CD4-positive, alpha-beta T cell (primary cell): ENCODE data around the gene EMCN. TPM values are rescaled to one million over a fixed set of nuclear protein-coding genes. Genes with fewer than 3 reads are reported as not detected.
"Not testable (repeated sequence)": the region's sequence is repeated elsewhere in the genome, so short reads cannot be mapped to it uniquely, and the experiment has no call there.

Experiments used
- ATAC-seq: fragments of 200-7000 bp; cut with Tn5 transposase; one replicate; pipeline ENCODE4 v1.10.0; 2022; ENCODE audit warnings: mild to moderate bottlenecking; ENCODE audit not compliant: poor library complexity
- CTCF ChIA-PET: fragments of 350-600 bp; sonication (Branson Sonifier 250); formaldehyde crosslinking; loops from one replicate; lab custom pipeline; 2021; ENCODE audit warnings: antibody characterized with exemption, inconsistent platforms; lab: Charles Lee
- POLR2A ChIA-PET: fragments of 350-600 bp; sonication (Branson Sonifier 250); formaldehyde crosslinking; loops from one replicate; lab custom pipeline; 2021; ENCODE audit warnings: antibody characterized with exemption, inconsistent platforms; lab: Charles Lee
- DNase-seq, 14 experiments: peaks; one replicate each; pipeline ENCODE4 v3.0.0-alpha.2; 2013 to 2020; ENCODE audit warnings: mixed read lengths in 2 of 14
- H3K27ac ChIP-seq, 2 donors: one replicate each; pipeline versions ENCODE4 v1.5.1 to v1.7.0; 2013; ENCODE audit warnings: low read length in 2 of 2, low read depth in 1 of 2, mild to moderate bottlenecking in 1 of 2
- H3K27me3 ChIP-seq, 2 experiments: 1 replicate in 1 of 2; 2 replicates in 1 of 2; pipeline versions ENCODE4 v1.6.1 to v1.7.0; 2013; ENCODE audit warnings: low read length in 2 of 2, control low read depth in 1 of 2, mild to moderate bottlenecking in 1 of 2, moderate library complexity in 1 of 2; ENCODE audit not compliant: insufficient read depth in 2 of 2, control insufficient read depth in 1 of 2
- H3K36me3 ChIP-seq: one replicate; pipeline ENCODE4 v1.6.1; 2013; ENCODE audit warnings: low read length, control low read depth; ENCODE audit not compliant: insufficient read depth
- H3K4me1 ChIP-seq: one replicate; pipeline ENCODE4 v1.6.1; 2013; ENCODE audit warnings: low read length, control low read depth; ENCODE audit not compliant: insufficient read depth
- H3K4me3 ChIP-seq: one replicate; pipeline ENCODE4 v1.5.1; 2013; ENCODE audit warnings: mild to moderate bottlenecking, low read length, moderate library complexity
- H3K9me3 ChIP-seq, 2 experiments: 1 replicate in 1 of 2; 2 replicates in 1 of 2; pipeline versions ENCODE4 v1.6.1 to v1.7.0; 2013; ENCODE audit warnings: low read length in 2 of 2, mild to moderate bottlenecking in 2 of 2, control low read depth in 1 of 2, moderate library complexity in 1 of 2; ENCODE audit not compliant: control insufficient read depth in 1 of 2, insufficient read depth in 1 of 2
- H3K27ac Mint-ChIP-seq: one replicate; pipeline ENCODE4 v1.8.0; 2020; ENCODE audit warnings: mixed read lengths
- H3K27me3 Mint-ChIP-seq: one replicate; pipeline ENCODE4 v1.8.0; 2021; ENCODE audit warnings: mixed read lengths
- H3K36me3 Mint-ChIP-seq: one replicate; pipeline ENCODE4 v1.8.0; 2021; ENCODE audit warnings: low read depth, mixed read lengths
- H3K4me1 Mint-ChIP-seq: one replicate; pipeline ENCODE4 v1.8.0; 2021; ENCODE audit warnings: low read depth, mixed read lengths
- H3K4me3 Mint-ChIP-seq: one replicate; pipeline ENCODE4 v1.8.0; 2020; ENCODE audit warnings: mild to moderate bottlenecking, mixed read lengths
- H3K9me3 Mint-ChIP-seq: one replicate; pipeline ENCODE4 v1.8.0; 2020; ENCODE audit warnings: mixed read lengths
- intact Hi-C, 2 experiments: fragments of 100-400 bp; cut with DNase I in 1 of 2; cut with micrococcal nuclease in 1 of 2; formaldehyde crosslinking; loops; one replicate each; pipeline versions ENCODE4 v1.15.1 to v1.9.0; 2023 to 2025; cut with DNase I, micrococcal nuclease
- total RNA-seq, 174 experiments: library from RNA in 2 of 174; stranded (reverse) in 2 of 174; gene quantifications; one replicate each; pipeline ENCODE4 v1.2.3 and lab custom pipeline; 2021 to 2026
- TF ChIP-seq, protein P1 (sequence below): fragments of 200-600 bp; IDR thresholded peaks from one replicate; pipeline ENCODE4 v1.8.0; 2022; ENCODE audit warnings: antibody characterized with exemption, mild to moderate bottlenecking

The EMCN gene
- total RNA-seq, 2 experiments from 2014 or later, result not detected

DNA sequence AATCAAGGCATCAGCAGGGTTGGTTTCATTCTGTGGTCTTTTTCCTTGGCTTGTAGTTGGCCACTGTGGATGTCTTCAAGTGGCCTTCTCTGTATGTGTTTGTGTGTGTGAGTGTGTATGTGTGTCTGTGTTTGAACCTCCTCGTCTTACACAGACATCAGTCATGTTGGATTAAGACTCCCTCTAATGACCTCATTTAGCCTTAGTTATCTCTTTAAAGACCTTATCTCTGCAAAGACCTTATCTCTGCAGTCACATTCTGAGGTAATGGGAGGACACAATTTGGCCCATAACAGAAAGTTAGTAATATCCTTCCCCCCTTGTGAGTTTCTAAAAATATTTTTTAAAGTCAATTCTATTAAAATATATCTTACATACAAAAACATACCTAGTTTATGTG, 126.7 kb downstream of the EMCN start:
- TF ChIP-seq, protein P1, sequence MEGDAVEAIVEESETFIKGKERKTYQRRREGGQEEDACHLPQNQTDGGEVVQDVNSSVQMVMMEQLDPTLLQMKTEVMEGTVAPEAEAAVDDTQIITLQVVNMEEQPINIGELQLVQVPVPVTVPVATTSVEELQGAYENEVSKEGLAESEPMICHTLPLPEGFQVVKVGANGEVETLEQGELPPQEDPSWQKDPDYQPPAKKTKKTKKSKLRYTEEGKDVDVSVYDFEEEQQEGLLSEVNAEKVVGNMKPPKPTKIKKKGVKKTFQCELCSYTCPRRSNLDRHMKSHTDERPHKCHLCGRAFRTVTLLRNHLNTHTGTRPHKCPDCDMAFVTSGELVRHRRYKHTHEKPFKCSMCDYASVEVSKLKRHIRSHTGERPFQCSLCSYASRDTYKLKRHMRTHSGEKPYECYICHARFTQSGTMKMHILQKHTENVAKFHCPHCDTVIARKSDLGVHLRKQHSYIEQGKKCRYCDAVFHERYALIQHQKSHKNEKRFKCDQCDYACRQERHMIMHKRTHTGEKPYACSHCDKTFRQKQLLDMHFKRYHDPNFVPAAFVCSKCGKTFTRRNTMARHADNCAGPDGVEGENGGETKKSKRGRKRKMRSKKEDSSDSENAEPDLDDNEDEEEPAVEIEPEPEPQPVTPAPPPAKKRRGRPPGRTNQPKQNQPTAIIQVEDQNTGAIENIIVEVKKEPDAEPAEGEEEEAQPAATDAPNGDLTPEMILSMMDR, result no peak
- DNase-seq (no peak), ATAC-seq (no peak)
- H3K9me3 ChIP-seq, result no peaks in the 10 kb centered on the region
- H3K36me3 ChIP-seq, result no peaks in the 10 kb centered on the region
- no peak overlapping the region for H3K4me3 Mint-ChIP-seq
- H3K27me3 ChIP-seq, result no peaks in the 10 kb centered on the region
- intact Hi-C loops, result no loop called here
- H3K4me1 ChIP-seq, result no peaks in the 10 kb centered on the region
- H3K4me1 Mint-ChIP-seq, result no peaks in the 10 kb centered on the region
- no peaks in the 10 kb centered on the region for H3K27me3 Mint-ChIP-seq
- no peak overlapping the region for H3K27ac Mint-ChIP-seq
- POLR2A ChIA-PET, result no interaction called here
- H3K27ac ChIP-seq, result no peak overlapping the region
- no peak overlapping the region for H3K4me3 ChIP-seq
- no peaks in the 10 kb centered on the region for H3K36me3 Mint-ChIP-seq
- no peaks in the 10 kb centered on the region for H3K9me3 Mint-ChIP-seq
- CTCF ChIA-PET, result interaction anchor here (1.1 kb wide), 1 partner anchor 18 kb away, joined by 3 read pairs; no protein-coding TSS in a partner anchor

DNA sequence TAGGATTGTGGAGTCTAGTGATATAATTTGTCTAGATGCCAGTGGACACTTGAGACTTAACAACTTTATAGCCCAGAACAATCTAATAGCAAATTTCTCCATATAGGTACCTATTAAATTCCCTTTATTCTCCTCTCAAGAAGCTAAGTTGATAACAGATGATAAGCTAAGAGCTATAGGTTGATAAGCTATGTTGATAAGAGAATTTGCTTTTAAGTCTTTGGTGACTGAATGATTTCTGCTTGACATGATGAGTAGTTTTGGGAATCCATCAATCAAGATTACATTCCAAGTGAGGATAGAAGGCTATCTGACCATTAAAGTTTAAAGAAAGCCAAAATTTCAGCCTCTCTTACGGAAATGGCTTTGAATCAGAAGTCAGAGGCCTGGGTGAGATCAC, 131.6 kb downstream of the EMCN start:
- no peak overlapping the region for H3K4me3 ChIP-seq
- intact Hi-C loops, result no loop called here
- Mint-ChIP-seq H3K4me1 (no peaks in the 10 kb centered on the region), H3K9me3 (no peaks in the 10 kb centered on the region), H3K27ac (no peak overlapping the region), H3K36me3 (no peaks in the 10 kb centered on the region), H3K4me3 (no peak overlapping the region), H3K27me3 (no peaks in the 10 kb centered on the region)
- no peaks in the 10 kb centered on the region for H3K4me1 ChIP-seq
- no peaks in the 10 kb centered on the region for H3K27me3 ChIP-seq
- no peaks in the 10 kb centered on the region for H3K36me3 ChIP-seq
- ChIA-PET CTCF (no interaction called here), POLR2A (no interaction called here)
- DNase-seq (no peak), ATAC-seq (no peak)
- TF ChIP-seq, protein P1, result no peak
- H3K27ac ChIP-seq, result no peak overlapping the region
- no peaks in the 10 kb centered on the region for H3K9me3 ChIP-seq

DNA sequence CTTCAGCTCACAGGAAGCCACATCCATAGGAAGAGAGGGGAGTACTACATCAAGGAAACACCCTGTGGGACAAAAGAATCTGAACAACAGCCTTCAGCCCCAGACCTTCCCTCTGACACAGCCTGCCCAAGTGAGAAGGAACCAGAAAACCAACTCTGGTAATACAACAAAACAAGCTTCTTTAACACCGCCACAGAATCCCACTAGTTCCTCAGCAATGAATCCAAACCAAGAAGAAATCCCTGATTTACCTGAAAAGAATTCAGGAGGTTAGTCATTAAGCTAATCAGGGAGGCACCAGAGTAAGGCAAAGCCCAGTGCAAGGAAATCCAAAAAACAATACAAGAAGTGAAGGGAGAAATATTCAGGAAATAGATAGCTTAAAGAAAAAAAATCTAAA, 137.4 kb downstream of the EMCN start:
- H3K27me3 Mint-ChIP-seq, result peaks cover 21% of the 10 kb centered on the region
- H3K9me3 ChIP-seq, H3K27ac ChIP-seq, H3K9me3 Mint-ChIP-seq, H3K4me1 ChIP-seq, intact Hi-C loops, ATAC-seq, H3K4me1 Mint-ChIP-seq, H3K27ac Mint-ChIP-seq, POLR2A ChIA-PET, H3K36me3 Mint-ChIP-seq, DNase-seq, H3K4me3 ChIP-seq, H3K27me3 ChIP-seq, H3K36me3 ChIP-seq, H3K4me3 Mint-ChIP-seq, CTCF ChIA-PET: not testable (repeated sequence)

DNA sequence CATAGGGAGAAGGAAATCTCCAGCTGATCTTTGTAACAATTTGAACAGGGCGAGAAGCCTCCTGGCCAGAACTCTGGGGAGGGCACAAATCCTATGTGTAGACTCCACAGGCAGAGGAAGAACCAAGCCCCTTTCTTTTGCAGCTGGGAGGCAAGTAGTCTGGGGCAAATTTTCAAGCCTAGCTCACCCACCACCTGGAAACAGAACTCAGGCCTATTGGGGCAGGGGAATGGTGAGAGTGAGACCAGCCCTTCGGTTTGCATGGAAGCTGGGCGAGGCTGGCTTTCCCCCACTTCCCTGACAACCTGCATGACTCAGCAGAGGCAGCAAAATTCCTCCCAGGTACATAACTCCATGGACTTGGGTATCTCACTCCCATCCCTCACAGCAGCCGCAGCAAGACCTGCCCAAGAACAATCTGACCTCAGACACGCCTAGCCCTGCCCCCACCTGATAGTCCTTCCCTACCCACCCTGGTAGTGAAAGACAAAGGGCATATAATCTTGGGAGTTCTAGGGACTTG, 138.2 kb downstream of the EMCN start:
- Histone ChIP-seq H3K27me3 (peaks cover 0 to 6% of the 10 kb centered on the region in 2 experiments), H3K27ac (no peak overlapping the region), H3K4me1 (no peaks in the 10 kb centered on the region), H3K36me3 (no peaks in the 10 kb centered on the region), H3K4me3 (no peak overlapping the region), H3K9me3 (no peaks in the 10 kb centered on the region)
- POLR2A ChIA-PET, result no interaction called here
- no peak for DNase-seq
- Mint-ChIP-seq H3K4me1 (no peaks in the 10 kb centered on the region), H3K27ac (no peak overlapping the region), H3K27me3 (peaks cover 21% of the 10 kb centered on the region), H3K4me3 (no peak overlapping the region), H3K9me3 (peaks cover 4% of the 10 kb centered on the region), H3K36me3 (no peaks in the 10 kb centered on the region)
- ATAC-seq, result no peak
- CTCF ChIA-PET, result no interaction called here
- intact Hi-C loops, result no loop called here
- TF ChIP-seq, protein P1, result no peak
